C4-2B (cell line): Measurements from ENCODE around the gene SPRN.

ENCODE experiments used
- H3K27ac ChIP-seq: fragments of 450-650 bp; 2 replicates; pipeline ENCODE4 v1.5.1; 2017
- CTCF ChIP-seq: fragments of 450-650 bp; conservative IDR thresholded peaks from 2 replicates; pipeline ENCODE4 v1.5.1; 2017; ENCODE audit warnings: mild to moderate bottlenecking
- ZFX ChIP-seq: fragments of 450-650 bp; IDR thresholded peaks from 2 replicates; pipeline ENCODE4 v1.6.1; 2017

The SPRN gene

DNA sequence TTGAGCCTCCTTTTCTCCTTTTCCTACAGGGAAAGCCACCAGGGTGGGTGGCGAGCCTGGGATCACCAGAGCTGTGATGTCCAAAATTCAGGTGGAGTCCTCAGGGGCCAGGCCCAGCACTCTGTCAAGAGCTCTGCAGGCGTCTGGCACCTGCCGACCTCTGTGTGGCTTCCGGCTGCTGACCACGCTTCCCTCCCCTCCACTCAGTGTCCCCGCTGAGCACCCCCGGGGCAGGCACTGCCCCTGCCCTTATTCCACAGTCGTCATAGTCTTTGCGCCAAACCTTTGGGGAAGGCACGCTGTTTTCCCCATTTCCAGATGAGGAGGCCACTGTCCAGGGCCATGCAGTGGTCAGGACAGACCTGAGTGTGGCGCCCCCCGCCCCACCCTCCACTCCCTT, 22.9 kb downstream of the SPRN start:
- no peak overlapping the region for H3K27ac ChIP-seq
- TF ChIP-seq ZFX (no peak), CTCF (no peak)

GRCh38 chr10:133400624-133401424, 23.6 kb downstream of the SPRN start:
- H3K27ac ChIP-seq: no peak overlapping the region
- no peak for TF ChIP-seq ZFX
- TF ChIP-seq CTCF: no peak

- TF ChIP-seq CTCF (no peak), ZFX (no peak)
- no peak overlapping the region for H3K27ac ChIP-seq
These were observed 25.3 kb downstream of the SPRN start for GRCh38 chr10:133399123-133399601.

GRCh38 chr10:133397938-133398337, 26.5 kb downstream of the SPRN start:
- H3K27ac ChIP-seq: no peak overlapping the region
- TF ChIP-seq ZFX: no peak

DNA sequence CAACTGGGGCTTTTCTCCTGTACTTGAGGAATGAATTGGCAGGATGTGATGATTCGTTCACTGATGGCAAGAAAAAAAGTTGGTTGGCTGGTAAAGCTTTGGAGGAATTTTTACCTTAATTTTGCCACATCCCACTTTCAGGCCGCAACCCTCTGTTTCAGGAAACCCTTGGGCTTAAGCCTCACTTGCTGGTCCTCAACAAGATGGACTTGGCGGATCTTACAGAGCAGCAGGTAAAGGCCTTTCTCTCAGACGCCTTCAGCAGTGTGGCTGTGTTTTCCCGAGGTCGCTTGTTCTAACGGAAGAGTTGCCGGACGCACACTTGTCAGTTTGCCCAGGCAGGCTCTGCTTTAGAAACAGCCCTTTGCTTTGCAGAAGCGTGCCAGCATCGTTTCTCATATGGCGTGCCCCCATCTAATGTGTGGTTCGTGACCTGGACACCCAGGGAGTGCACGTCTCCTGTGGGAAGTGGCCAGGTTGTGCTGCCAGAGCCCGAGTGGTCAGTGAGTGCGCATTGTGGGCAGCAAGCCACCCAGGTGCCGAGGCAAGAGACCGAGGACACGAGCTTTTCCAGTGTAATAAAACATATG, 28.3 kb downstream of the SPRN start:
- no peak for TF ChIP-seq CTCF
- no peak for TF ChIP-seq ZFX
- no peak overlapping the region for H3K27ac ChIP-seq

- peak overlapping the region; percentile 98 for H3K27ac ChIP-seq
- TF ChIP-seq ZFX: no peak
- TF ChIP-seq CTCF: no peak
These were observed 29.6 kb downstream of the SPRN start for GRCh38 chr10:133394801-133395221.

DNA sequence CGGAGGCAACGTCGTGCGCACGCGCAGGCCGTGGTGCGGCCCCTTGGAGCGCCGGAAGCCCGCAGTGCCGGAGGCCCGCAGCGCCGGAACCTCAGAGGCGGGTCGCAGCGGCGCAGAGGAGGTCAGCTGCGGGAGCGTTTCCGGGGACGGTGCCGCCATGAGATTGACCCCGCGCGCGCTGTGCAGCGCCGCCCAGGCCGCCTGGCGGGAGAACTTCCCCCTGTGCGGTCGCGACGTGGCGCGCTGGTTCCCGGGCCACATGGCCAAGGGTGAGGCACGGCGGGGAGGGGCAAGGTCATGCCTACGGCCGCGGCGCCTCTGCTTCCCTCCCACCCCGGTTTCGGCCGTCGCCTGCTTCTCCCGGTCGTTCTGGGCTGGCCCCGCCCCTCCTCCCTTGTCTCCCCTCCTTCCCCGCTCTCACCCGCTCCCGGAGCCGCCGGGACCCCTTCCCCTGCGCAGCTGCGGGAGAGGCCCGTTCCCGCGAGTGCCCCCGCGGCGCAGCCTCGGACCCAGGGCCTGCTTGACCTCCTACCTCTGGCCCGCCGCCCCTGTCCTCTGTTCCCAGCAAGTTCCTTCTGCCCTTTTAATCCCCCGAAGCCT, 30.3 kb downstream of the SPRN start, which contains the start of gene MTG1:
MTG1 (plus strand) TSS at position 94 of the 600 bp plus-strand sequence; CDS start at position 158, 64 bp downstream.
- H3K27ac ChIP-seq: peak within 1 kb of the TSS; percentile 98
- TF ChIP-seq ZFX: peak; percentile 75; the same call in 1 of the 2 replicates
- no peak for TF ChIP-seq CTCF
